ENCODE data around the gene PIP4K2B. TPM values are rescaled to one million over a fixed set of nuclear protein-coding genes. Genes with fewer than 3 reads are reported as not detected.

The PIP4K2B gene
- total and polyA plus RNA-seq, 9 of the 15 experiments (the other 6 are each of a cell fraction or from before 2014, with no cell fraction given) = 3.7 to 29.9 (median 23.0) TPM

DNA sequence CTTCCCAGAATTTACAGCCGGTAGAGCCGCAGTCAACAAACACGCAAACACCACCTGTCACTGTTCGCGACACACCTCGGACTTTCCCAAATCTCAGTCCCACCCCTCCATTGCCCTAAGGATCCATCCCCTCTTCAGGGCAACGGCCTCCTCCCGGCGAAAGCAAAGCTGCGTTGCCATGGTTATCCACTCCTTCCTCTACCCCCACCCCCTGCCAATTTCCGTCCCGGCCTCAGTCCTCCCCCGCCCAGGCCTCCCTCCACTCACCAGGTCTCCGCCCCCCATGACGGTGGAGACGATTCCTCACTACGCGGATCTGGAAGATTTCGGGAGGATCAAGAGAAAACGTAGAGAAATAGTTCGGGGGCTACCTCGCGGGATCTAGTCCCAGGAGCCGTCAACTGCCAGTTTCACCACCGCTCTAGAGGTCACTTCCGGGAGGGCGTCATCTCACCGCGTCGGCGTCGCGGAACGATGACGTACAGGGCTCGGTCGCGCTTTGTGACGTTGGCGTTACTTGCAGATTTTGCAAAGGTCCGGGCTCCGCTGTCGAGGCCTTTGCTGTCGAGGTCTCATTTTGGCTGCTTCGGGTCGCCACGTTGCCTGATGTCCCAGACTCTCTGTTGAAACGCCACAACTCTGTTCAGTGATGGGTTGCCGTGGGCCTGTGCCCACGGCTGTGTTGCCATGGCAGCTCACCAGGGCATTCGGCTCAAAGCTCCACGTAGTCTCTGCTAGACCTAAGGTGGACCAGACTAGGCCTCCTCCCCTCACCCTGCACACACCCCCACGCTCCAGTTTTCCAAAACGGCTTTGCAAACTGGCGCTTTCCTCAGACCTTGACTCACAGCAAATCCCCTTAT lies 25.8 kb upstream of the PIP4K2B start, which contains the start of gene CWC25 (continued):
- TF ChIP-seq MBD2 (IDR thresholded peaks at IDR 0.05; ENCODE audit: borderline replicate concordance, low read depth) (peak; percentile 94), KLF1 (tag; IDR thresholded peaks at IDR 0.05) (peak; percentile 69; the same call in 1 of the 2 replicates), TAF9B (IDR thresholded peaks at IDR 0.05; ENCODE audit: partially characterized antibody) (peak; percentile 91), MCM5 (IDR thresholded peaks at IDR 0.05; ENCODE audit: low read depth) (no peak), ATF7 (IDR thresholded peaks at IDR 0.05) (peak; percentile 93), CBX2 (IDR thresholded peaks at IDR 0.05; ENCODE audit: insufficient read depth, low read length, poor library complexity, severe bottlenecking) (no peak), TGIF2 (CRISPR knock-in tag; IDR thresholded peaks at IDR 0.05) (no peak; the same call in 1 of the 2 replicates), ARNT (IDR thresholded peaks at IDR 0.05) (0 out of 4 replicates have a peak, but pooled peaks of 1 of the 2 experiments have one; percentile 19), ZNF696 (CRISPR knock-in tag; conservative IDR thresholded peaks at IDR 0.05) (no peak), DIDO1 (tag; IDR thresholded peaks at IDR 0.05; ENCODE audit: low read depth) (peak; percentile 95), PTBP1 (IDR thresholded peaks at IDR 0.05; ENCODE audit: low read depth, low read length) (no peak), CHD2 (IDR thresholded peaks at IDR 0.05; ENCODE audit: low read depth, low read length) (peak; percentile 74), ELF1 (tag; IDR thresholded peaks at IDR 0.05) (peak; percentile 99), DACH1 (IDR thresholded peaks at IDR 0.05; ENCODE audit: partially characterized antibody) (peak; percentile 45)
- TF ChIP-seq, protein P1, sequence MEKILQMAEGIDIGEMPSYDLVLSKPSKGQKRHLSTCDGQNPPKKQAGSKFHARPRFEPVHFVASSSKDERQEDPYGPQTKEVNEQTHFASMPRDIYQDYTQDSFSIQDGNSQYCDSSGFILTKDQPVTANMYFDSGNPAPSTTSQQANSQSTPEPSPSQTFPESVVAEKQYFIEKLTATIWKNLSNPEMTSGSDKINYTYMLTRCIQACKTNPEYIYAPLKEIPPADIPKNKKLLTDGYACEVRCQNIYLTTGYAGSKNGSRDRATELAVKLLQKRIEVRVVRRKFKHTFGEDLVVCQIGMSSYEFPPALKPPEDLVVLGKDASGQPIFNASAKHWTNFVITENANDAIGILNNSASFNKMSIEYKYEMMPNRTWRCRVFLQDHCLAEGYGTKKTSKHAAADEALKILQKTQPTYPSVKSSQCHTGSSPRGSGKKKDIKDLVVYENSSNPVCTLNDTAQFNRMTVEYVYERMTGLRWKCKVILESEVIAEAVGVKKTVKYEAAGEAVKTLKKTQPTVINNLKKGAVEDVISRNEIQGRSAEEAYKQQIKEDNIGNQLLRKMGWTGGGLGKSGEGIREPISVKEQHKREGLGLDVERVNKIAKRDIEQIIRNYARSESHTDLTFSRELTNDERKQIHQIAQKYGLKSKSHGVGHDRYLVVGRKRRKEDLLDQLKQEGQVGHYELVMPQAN (IDR thresholded peaks at IDR 0.05; ENCODE audit: borderline replicate concordance) = peak; percentile 93
- TF ChIP-seq, protein P2, sequence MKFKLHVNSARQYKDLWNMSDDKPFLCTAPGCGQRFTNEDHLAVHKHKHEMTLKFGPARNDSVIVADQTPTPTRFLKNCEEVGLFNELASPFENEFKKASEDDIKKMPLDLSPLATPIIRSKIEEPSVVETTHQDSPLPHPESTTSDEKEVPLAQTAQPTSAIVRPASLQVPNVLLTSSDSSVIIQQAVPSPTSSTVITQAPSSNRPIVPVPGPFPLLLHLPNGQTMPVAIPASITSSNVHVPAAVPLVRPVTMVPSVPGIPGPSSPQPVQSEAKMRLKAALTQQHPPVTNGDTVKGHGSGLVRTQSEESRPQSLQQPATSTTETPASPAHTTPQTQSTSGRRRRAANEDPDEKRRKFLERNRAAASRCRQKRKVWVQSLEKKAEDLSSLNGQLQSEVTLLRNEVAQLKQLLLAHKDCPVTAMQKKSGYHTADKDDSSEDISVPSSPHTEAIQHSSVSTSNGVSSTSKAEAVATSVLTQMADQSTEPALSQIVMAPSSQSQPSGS (CRISPR knock-in tag; IDR thresholded peaks at IDR 0.05) = no peak
- TF ChIP-seq, protein P3, sequence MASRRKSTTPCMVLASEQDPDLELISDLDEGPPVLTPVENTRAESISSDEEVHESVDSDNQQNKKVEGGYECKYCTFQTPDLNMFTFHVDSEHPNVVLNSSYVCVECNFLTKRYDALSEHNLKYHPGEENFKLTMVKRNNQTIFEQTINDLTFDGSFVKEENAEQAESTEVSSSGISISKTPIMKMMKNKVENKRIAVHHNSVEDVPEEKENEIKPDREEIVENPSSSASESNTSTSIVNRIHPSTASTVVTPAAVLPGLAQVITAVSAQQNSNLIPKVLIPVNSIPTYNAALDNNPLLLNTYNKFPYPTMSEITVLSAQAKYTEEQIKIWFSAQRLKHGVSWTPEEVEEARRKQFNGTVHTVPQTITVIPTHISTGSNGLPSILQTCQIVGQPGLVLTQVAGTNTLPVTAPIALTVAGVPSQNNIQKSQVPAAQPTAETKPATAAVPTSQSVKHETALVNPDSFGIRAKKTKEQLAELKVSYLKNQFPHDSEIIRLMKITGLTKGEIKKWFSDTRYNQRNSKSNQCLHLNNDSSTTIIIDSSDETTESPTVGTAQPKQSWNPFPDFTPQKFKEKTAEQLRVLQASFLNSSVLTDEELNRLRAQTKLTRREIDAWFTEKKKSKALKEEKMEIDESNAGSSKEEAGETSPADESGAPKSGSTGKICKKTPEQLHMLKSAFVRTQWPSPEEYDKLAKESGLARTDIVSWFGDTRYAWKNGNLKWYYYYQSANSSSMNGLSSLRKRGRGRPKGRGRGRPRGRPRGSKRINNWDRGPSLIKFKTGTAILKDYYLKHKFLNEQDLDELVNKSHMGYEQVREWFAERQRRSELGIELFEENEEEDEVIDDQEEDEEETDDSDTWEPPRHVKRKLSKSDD (conservative IDR thresholded peaks at IDR 0.05; ENCODE audit: low read length) = peak; percentile 97
- TF ChIP-seq, protein P4, sequence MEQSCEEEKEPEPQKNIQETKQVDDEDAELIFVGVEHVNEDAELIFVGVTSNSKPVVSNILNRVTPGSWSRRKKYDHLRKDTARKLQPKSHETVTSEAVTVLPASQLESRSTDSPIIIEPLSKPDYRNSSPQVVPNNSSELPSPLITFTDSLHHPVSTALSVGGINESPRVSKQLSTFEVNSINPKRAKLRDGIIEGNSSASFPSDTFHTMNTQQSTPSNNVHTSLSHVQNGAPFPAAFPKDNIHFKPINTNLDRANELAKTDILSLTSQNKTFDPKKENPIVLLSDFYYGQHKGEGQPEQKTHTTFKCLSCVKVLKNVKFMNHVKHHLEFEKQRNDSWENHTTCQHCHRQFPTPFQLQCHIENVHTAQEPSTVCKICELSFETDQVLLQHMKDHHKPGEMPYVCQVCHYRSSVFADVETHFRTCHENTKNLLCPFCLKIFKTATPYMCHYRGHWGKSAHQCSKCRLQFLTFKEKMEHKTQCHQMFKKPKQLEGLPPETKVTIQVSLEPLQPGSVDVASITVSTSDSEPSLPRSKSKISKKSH (CRISPR knock-in tag; IDR thresholded peaks at IDR 0.05) = no peak
- TF ChIP-seq, protein P5, sequence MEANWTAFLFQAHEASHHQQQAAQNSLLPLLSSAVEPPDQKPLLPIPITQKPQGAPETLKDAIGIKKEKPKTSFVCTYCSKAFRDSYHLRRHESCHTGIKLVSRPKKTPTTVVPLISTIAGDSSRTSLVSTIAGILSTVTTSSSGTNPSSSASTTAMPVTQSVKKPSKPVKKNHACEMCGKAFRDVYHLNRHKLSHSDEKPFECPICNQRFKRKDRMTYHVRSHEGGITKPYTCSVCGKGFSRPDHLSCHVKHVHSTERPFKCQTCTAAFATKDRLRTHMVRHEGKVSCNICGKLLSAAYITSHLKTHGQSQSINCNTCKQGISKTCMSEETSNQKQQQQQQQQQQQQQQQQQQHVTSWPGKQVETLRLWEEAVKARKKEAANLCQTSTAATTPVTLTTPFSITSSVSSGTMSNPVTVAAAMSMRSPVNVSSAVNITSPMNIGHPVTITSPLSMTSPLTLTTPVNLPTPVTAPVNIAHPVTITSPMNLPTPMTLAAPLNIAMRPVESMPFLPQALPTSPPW (CRISPR knock-in tag; IDR thresholded peaks at IDR 0.05) = peak; percentile 83
